ENCODE data around the gene ARL8A.

ARL8A gene

DNA sequence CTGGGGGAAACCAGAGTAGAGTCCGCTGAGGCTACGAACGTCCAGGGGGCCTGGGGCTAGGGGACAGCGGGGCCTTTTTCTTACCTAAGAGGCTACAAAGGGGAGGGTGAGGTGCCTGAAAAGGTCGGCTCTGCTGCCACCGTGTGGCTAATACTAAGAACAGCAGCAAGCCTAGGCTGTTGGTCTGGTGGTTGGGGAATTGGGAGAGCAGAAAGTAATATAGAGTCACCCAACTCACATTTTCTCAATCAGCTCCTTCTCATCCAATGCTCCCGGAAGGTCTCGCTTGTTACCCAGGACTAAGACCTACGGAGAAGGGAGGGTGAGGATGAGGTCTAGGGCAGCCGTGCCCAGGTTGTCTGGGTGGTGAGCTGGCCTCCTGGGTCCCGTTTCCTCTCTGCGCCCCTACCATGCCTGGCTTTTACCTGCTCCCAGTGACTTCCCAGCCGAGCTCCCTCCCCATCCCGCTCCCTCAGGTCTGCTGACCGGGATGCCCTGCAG is 9.3 kb downstream of the ARL8A start:
- DNase-seq (ENCODE audit: low read depth), result peak; percentile 71

DNA sequence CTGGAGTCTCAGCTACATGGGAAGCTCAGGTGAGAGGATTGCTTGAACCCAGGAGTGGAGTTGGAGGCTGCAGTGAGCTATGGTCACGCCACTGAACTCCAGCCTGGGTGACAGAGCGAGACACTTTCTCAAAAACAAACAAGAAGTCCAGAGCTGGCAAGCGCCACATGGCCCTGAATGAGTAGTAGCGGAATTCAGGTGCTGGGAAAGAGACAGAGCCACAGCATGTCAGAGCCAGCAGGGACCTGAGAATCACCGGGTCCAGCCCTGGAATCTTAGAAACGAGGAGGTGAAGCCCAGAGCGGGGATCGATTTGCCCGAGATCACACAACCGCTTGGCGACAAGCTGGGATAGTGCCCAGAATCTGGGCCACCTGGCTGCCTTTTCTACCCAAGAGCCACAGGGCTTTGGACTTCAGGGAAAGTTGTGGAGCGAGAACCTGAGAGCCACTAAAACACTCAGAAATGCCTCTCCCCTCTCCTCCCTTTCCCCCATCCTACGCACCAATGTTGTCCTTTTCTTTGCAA is 9.8 kb downstream of the ARL8A start:
- no peak for DNase-seq (ENCODE audit: low read depth)

DNA sequence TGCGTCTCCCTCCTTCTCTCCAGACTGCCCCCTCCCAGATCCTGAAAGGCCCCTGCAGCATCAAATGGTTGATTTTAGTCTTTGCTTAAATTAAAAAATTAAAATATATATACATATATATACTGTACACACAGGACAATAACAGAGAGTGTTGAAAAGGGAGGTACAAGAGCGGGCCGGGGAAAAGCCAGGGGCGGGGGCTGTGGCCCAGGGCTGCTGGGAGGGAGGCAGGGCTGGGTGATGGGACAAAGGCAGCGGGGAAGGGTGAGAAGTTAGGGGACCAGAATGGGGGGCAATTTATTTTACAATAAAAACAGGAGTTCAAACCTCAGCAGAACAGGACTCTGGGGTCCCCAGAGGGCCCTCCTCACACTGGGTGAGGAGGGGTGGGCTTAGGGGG is 10.5 kb downstream of the ARL8A start:
- DNase-seq (ENCODE audit: low read depth), result no peak

DNA sequence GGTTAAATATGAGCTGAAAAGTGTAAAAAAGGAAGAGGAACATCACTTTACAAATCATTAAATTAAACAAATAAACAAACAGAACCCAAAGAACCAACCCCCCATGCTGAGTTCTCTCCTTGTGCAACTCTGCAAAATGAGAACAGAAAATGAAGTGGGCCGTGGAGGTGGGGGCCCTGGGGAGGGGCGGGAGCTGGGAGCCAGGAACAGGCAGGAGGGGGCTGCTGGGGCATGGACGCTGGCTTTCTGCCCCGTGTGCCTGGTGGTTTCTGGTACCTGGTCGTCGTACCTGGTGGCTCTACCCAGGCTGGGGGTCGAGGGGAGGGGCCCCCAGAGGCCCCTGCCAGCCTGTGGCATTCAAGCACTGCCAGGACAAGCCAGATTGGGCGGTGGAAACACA is 11.0 kb downstream of the ARL8A start:
- DNase-seq (ENCODE audit: low read depth), result no peak

DNA sequence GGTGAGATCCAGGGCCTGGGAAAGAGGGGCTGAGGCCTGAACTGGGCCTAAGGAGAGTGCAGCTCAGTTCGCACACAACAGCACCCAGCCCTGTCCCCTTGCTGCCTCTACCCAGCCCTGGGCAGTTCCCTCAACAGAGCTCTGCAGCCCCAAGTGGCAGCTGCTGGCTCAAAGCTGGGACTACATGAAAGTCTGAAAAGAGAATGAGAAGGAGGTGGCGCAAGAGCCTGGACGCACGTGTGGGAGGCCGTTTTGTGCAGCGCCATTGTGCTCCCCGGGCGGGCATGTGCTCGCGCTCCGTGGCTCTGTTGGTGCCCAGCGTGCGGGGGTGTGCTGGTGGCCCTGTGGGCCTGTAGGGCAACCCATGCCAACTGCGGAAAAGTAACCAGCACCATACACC is 11.5 kb downstream of the ARL8A start:
- no peak for DNase-seq (ENCODE audit: low read depth)

- DNase-seq (ENCODE audit: low read depth), result peak; percentile 20
These were observed 12.3 kb downstream of the ARL8A start for GRCh38 chr1:202131956-202132821.

- DNase-seq (ENCODE audit: low read depth), result no peak
These were observed 13.6 kb downstream of the ARL8A start for GRCh38 chr1:202130816-202131522.

DNA sequence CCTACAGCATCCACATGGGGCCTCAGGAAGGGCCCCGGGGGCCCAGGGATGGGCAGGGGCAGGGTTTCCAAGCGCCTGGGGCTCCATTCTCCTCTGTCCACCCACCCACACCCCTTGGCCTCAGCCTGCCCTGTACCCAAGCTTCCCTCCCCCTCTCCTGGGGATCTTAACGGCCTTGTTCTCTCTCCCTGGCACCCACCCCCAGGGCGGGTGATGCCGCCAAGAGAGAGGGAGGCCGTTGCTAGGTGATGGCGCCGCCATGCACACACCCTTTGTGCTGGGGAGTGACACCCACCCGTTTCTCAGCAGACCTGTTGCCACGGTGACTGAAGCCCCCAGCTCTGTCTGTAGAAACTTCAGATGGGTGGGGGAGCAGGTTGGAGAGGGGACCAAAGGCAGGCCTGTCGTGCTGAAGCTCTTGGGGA is 14.2 kb downstream of the ARL8A start:
- DNase-seq (ENCODE audit: low read depth), result no peak

GRCh38 chr1:202129453-202130296 is 14.9 kb downstream of the ARL8A start:
- DNase-seq (ENCODE audit: low read depth), result no peak

DNA sequence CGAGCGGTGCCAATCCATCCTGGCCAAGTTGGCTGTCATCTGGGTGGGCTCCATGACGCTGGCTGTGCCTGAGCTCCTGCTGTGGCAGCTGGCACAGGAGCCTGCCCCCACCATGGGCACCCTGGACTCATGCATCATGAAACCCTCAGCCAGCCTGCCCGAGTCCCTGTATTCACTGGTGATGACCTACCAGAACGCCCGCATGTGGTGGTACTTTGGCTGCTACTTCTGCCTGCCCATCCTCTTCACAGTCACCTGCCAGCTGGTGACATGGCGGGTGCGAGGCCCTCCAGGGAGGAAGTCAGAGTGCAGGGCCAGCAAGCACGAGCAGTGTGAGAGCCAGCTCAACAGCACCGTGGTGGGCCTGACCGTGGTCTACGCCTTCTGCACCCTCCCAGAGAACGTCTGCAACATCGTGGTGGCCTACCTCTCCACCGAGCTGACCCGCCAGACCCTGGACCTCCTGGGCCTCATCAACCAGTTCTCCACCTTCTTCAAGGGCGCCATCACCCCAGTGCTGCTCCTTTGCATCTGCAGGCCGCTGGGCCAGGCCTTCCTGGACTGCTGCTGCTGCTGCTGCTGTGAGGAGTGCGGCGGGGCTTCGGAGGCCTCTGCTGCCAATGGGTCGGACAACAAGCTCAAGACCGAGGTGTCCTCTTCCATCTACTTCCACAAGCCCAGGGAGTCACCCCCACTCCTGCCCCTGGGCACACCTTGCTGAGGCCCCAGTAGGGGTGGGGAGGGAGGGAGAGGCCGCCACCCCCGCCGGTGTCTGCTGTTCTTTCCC is 16.5 kb downstream of the ARL8A start:
- DNase-seq (ENCODE audit: low read depth), result no peak

GRCh38 chr1:202127061-202127460 is 17.5 kb downstream of the ARL8A start:
- no peak for DNase-seq (ENCODE audit: low read depth)

DNA sequence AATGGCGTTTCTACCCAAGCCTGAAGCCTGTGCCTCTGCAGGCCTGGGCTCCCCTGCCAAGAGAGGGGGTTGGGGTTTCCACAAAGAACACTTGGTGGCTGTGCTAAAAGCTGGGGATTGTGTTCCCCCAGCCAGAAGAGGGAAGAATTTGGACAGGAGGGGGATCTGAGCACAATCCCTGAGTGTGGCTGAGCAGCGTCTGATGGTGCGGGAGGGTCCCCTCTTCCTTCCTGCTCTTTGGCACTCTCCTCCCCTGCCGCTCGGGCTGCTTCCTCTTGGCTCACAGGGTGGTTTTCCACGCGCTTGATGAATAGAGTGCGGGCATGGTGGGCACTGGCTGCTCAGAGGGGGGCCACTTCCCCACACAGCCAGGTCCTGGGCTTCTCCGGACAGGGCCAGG is 18.1 kb downstream of the ARL8A start:
- DNase-seq (ENCODE audit: low read depth), result no peak

DNA sequence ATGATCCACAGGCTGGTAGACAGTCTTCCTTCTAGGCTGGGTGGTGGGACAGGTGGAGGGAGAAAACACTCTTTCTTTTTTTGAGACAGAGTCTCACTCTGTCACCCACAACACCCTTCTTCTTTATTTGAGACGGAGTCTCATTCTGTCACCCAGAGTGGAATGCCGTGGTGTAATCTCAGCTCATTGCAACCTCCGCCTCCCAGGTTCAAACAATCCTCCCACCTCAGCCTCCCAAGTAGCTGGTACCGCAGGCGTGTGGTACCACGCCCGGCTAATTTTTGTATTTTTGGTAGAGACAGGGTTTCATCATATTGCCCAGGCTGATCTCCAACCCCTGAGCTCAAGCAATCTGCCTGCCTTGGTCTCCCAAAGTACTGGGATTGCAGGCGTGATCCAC is 18.9 kb downstream of the ARL8A start:
- DNase-seq (ENCODE audit: low read depth), result no peak

DNA sequence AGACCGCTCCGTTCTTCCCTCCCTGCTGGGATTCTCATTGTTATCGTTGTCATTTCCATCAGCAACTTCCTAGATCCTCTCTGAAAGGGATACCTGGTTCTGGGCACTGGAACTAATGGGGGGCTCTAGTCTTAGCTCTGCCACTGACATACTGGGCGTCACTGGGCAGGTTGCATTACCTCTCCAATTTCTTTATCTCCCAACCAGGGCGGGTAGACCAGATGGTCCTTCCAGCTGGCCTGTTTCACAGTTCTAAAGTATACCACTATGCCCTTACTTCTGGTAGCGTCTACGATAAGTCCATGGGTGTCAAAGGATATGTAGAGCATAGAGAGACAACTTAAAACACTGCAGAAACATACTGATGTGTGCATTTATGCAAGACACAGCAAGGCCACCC is 20.4 kb downstream of the ARL8A start:
- DNase-seq (ENCODE audit: low read depth), result no peak

DNA sequence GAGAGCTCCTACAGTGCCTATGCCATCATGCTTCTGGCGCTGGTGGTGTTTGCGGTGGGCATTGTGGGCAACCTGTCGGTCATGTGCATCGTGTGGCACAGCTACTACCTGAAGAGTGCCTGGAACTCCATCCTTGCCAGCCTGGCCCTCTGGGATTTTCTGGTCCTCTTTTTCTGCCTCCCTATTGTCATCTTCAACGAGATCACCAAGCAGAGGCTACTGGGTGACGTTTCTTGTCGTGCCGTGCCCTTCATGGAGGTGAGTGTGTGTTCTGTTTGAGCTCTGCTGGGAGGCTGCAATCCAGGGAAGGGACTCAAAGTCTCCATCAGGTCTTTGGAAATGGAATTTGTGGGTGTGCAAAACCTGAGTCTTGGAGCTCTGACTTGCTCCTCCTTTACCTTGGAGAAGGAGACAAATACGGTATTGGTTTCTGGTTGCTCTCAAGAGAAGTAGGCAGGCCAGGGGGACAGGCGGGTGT is 21.2 kb downstream of the ARL8A start:
- no peak for DNase-seq (ENCODE audit: low read depth)

DNA sequence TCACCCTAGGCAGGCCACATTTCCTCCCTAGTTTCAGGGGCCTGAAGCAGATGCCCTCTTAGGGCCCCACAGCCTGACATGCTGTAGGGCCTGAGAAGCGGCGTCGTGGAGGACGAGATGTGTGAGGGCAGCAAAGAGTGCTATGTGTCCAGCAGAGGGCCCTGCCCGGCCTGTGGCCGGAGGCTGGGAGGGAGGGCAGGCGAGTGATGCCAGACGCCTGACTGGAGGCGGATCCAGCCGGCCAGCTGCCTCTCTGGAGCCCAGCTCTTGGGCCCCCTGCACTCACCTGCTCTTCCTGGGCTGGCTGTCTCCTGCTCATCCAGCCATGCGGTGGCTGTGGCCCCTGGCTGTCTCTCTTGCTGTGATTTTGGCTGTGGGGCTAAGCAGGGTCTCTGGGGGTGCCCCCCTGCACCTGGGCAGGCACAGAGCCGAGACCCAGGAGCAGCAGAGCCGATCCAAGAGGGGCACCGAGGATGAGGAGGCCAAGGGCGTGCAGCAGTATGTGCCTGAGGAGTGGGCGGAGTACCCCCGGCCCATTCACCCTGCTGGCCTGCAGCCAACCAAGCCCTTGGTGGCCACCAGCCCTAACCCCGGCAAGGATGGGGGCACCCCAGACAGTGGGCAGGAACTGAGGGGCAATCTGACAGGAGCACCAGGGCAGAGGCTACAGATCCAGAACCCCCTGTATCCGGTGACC is 21.8 kb downstream of the ARL8A start, which contains the start of gene GPR37L1:
GPR37L1 (plus strand) TSS at position 279 of the 697 bp plus-strand sequence; CDS start at position 326, 47 bp downstream.
- DNase-seq (ENCODE audit: low read depth), result peak; percentile 65

- no peak for DNase-seq (ENCODE audit: low read depth)
These were observed 23.5 kb downstream of the ARL8A start for GRCh38 chr1:202121006-202121405.

DNA sequence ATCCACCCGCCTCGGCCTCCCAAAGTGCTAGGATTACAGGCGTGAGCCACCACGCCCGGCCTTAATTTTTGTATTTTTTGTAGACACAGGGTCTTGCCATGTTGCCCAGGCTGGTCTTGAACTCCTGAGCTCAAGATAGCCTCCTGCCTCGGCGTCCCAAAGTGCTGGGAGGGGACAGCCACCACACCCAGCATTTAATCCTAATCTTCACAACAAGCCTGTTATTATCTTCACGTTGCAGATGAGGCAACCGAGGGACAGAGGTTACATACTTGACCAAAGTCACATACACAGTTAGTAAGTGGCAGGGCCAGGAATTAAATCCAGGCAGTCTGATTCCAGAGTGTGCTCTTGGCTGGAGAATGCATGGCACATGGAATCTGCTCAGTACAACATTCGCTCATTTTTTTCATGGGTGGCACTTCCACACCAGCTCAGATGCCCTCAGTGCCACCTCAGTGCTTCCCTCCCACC is 26.6 kb downstream of the ARL8A start:
- no peak for DNase-seq (ENCODE audit: low read depth)

GRCh38 chr1:202116287-202116686 is 28.2 kb downstream of the ARL8A start:
- no peak for DNase-seq (ENCODE audit: low read depth)

GRCh38 chr1:202113690-202114300 is 30.7 kb downstream of the ARL8A start:
- no peak for DNase-seq (ENCODE audit: low read depth)
